ENCODE results near the gene POLG. TPM values are rescaled to one million over a fixed set of nuclear protein-coding genes. Genes with fewer than 3 reads are reported as not detected.

Gene POLG
- polyA plus RNA-seq, 2 of the 4 experiments (the other 2 are of a cell fraction), result 24.1 to 50.2 TPM

GRCh38 chr15:89375093-89376005, 40.7 kb upstream of the POLG start:
- WGBS (ENCODE audit: missing lambda C conversion rate), result 41% methylated on average over 9 of the region's 9 CpGs
- no peak for FAIRE-seq
- CTCF ChIA-PET, result interaction anchor here (0.8 to 21.9 kb wide), 4 partner anchors 17 to 24 kb away, joined by 3 to 494 read pairs (median 5); no protein-coding TSS in a partner anchor
- H3K9me3 ChIP-seq, result no peaks in the 10 kb centered on the region
- no peak overlapping the region for H3K27ac ChIP-seq
- DNase-seq (ENCODE audit: low read depth in 1 of 2, low spot score in 1 of 2), result no peak
- H3K4me1 ChIP-seq, result no peaks in the 10 kb centered on the region
- no peak for TF ChIP-seq ZFP36 (IDR thresholded peaks at IDR 0.05; ENCODE audit: borderline replicate concordance, partially characterized antibody)
- TF ChIP-seq SREBF2 (IDR thresholded peaks at IDR 0.05), result no peak
- TF ChIP-seq MAZ (IDR thresholded peaks at IDR 0.05; ENCODE audit: borderline replicate concordance, low read depth, low read length), result no peak
- no peak for TF ChIP-seq HEYL (CRISPR knock-in tag; IDR thresholded peaks at IDR 0.05)
- no peak for TF ChIP-seq CEBPB (IDR thresholded peaks at IDR 0.05)
- no peak for TF ChIP-seq EP300 (IDR thresholded peaks at IDR 0.05)
- TF ChIP-seq HDAC2 (IDR thresholded peaks at IDR 0.05), result no peak
- no peak for TF ChIP-seq ELK1 (IDR thresholded peaks at IDR 0.05; ENCODE audit: low read depth, low read length)
- no peak for TF ChIP-seq KDM1A (IDR thresholded peaks at IDR 0.05; ENCODE audit: low read depth)
- no peak for TF ChIP-seq RAD21 (conservative IDR thresholded peaks at IDR 0.05 in 1 of 2, IDR thresholded peaks at IDR 0.05 in 1 of 2)
- TF ChIP-seq CHD2 (IDR thresholded peaks at IDR 0.05; ENCODE audit: low read length, partially characterized antibody), result no peak
- no peak for TF ChIP-seq REST (IDR thresholded peaks at IDR 0.05)
- TF ChIP-seq ATOH8 (CRISPR knock-in tag; IDR thresholded peaks at IDR 0.05; ENCODE audit: low read depth), result no peak
- POLR2A ChIA-PET, result no interaction called here
- ATAC-seq, result no peak
- no peak overlapping the region for H3K4me2 ChIP-seq
- no peak overlapping the region for H3K4me3 ChIP-seq

- CTCF ChIA-PET, result interaction anchor here (1.1 to 21.9 kb wide), 3 partner anchors 15 to 21 kb away, joined by 3 to 494 read pairs (median 7); no protein-coding TSS in a partner anchor
- WGBS (ENCODE audit: missing lambda C conversion rate), result 53% methylated on average over 14 of the region's 14 CpGs
- POLR2A ChIA-PET, result no interaction called here
- DNase-seq (ENCODE audit: low read depth in 1 of 2, low spot score in 1 of 2) (no peak), FAIRE-seq (no peak), ATAC-seq (no peak)
- no peak overlapping the region for H3K4me3 ChIP-seq
- H3K9me3 ChIP-seq, result no peaks in the 10 kb centered on the region
- H3K4me1 ChIP-seq, result no peaks in the 10 kb centered on the region
- H3K4me2 ChIP-seq, result no peak overlapping the region
- TF ChIP-seq E2F6 (IDR thresholded peaks at IDR 0.05; ENCODE audit: borderline replicate concordance, low read depth) (no peak), KDM5A (IDR thresholded peaks at IDR 0.05) (no peak)
- H3K27ac ChIP-seq, result no peak overlapping the region
These were observed 39.7 kb upstream of the POLG start for GRCh38 chr15:89374086-89374981.
